Adrenal gland (tissue), 12 donors: ENCODE data around the gene AGER. TPM values are rescaled to one million over a fixed set of nuclear protein-coding genes. Genes with fewer than 3 reads are reported as not detected.

ENCODE experiments used
- DNase-seq, 7 donors: peaks; one replicate each; pipeline ENCODE4 v3.0.0-alpha.2; 2019 to 2020
- H3K27ac ChIP-seq, 5 donors: fragments of 200-600 bp; sonication (generic) in 4 of 5; 1 replicate in 3 of 5; 2 replicates in 2 of 5; pipeline versions ENCODE4 v1.5.1 to v1.8.0; 2016 to 2020; ENCODE audit warnings: mild to moderate bottlenecking in 1 of 5
- H3K27me3 ChIP-seq: fragments of 200-600 bp; 2 replicates; pipeline ENCODE4 v1.8.0; 2021
- H3K36me3 ChIP-seq, 2 donors: fragments of 200-600 bp; replicated peaks in 1 of 2; 1 replicate in 1 of 2; 2 replicates in 1 of 2; pipeline versions ENCODE4 v1.5.1 to v1.8.0; 2018 to 2022
- H3K4me1 ChIP-seq, 2 donors: fragments of 200-600 bp; replicated peaks in 1 of 2; 1 replicate in 1 of 2; 2 replicates in 1 of 2; pipeline versions ENCODE4 v1.5.1 to v1.8.0; 2018 to 2021
- H3K4me3 ChIP-seq, 4 donors: fragments of 200-600 bp; sonication (generic) in 3 of 4; one replicate each; pipeline ENCODE4 v1.5.1; 2016 to 2018
- H3K9me3 ChIP-seq, 3 donors: fragments of 200-600 bp; sonication (generic) in 1 of 3; replicated peaks in 1 of 3; 1 replicate in 2 of 3; 2 replicates in 1 of 3; pipeline versions ENCODE4 v1.5.1 to v1.8.0; 2016 to 2021
- POLR2A ChIP-seq, 2 donors: fragments of 450-650 bp; IDR thresholded peaks; one replicate each; pipeline ENCODE4 v1.6.1; 2017; ENCODE audit warnings: antibody characterized with exemption in 2 of 2, mild to moderate bottlenecking in 2 of 2, moderate library complexity in 1 of 2
- WGBS, 4 donors: extraction: QIAGEN DNeasy Blood & Tissue Kit in 2 of 4; methylation state at CpG; one replicate each; pipeline versions ENCODE4 v1.1.5 to v1.1.7; 2013 to 2017; 5-methylcytosine and 5-hydroxymethylcytosine counted together
- intact Hi-C, 2 donors: fragments of 100-400 bp; cut with DNase I; formaldehyde crosslinking; loops; one replicate each; pipeline versions ENCODE4 v1.14.1 to v1.15.0; 2022 to 2023
- polyA plus RNA-seq, 3 donors: library from polyadenylated mRNA; stranded (reverse); fragments of 200-250 nt in 2 of 3; fragments of 350-450 nt in 1 of 3; fragmentation: Illumina TruSeq in 1 of 3; extraction: RNeasy Lipid Tissue Mini Kit (QIAGEN cat#74804) in 1 of 3; gene quantifications; one replicate each; pipeline ENCODE4 v1.2.3, GENCODE V29; 2013 to 2014
- total RNA-seq, 9 donors: library from RNA; depleted of rRNA in 4 of 9; stranded (reverse); fragments of >200 nt in 4 of 9; fragments of 120-200 nt in 1 of 9; fragmentation: NEBNext Ultra II Directional in 1 of 9; extraction: Animal tissue kit (Norgen Biotek cat#: 25700) in 1 of 9; gene quantifications; one replicate each; pipeline versions ENCODE4 v1.1.0 to v1.2.4, GENCODE V29; 2013 to 2023
- TF ChIP-seq, protein P1 (sequence below), 6 experiments: fragments of 450-650 bp in 4 of 6; fragments of 200-600 bp in 2 of 6; sonication (generic) in 1 of 6; IDR thresholded peaks; 1 replicate in 5 of 6; 2 replicates in 1 of 6; pipeline versions ENCODE4 v1.5.1 to v1.8.0; 2016 to 2021; ENCODE audit warnings: antibody characterized with exemption in 6 of 6, mild to moderate bottlenecking in 2 of 6, moderate library complexity in 1 of 6
- donor health status: healthy with polysubstance abuse.
- donor health status: Bipolar disorder and iron deficiency.
- donor health status: DM: yes; HTN: yes; CAD: no.
- donor health status: DM: no; HTN: no; CAD: no.
- donor health status: DM: no; HTN: no; CAD: no.
- donor health status: DM: yes; HTN: yes; CAD: no.

AGER gene
- total and polyA plus RNA-seq, 12 donors = 1.4 to 63.9 (median 3.4) TPM; not detected in 1

DNA sequence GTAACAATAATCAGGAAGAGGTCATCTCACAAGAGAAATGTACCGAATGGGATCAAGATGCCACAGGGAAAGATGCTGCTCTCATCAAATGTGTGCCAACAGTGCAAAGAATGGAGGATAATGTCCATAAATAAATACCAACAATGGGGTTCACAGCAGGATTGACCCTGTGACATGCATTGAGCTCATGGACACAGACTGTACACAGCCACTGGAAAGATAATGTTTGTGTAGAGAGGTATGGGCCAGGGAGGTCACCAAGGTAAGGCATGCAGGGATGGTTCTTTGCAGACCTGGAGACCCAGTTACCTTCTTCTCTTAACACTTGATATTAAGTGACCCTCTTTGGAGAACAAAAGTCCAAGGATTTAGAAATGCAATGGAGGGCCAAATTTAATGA, 9.6 kb downstream of the AGER start:
- Histone ChIP-seq H3K4me3 (no peak overlapping the region), H3K9me3 (no peaks in the 10 kb centered on the region), H3K36me3 (peaks cover 0 to 16% of the 10 kb centered on the region in 2 donors), H3K27ac (no peak overlapping the region), H3K27me3 (no peaks in the 10 kb centered on the region), H3K4me1 (peaks cover 32 to 38% of the 10 kb centered on the region in 2 donors)
- no peak for DNase-seq
- TF ChIP-seq, protein P1, sequence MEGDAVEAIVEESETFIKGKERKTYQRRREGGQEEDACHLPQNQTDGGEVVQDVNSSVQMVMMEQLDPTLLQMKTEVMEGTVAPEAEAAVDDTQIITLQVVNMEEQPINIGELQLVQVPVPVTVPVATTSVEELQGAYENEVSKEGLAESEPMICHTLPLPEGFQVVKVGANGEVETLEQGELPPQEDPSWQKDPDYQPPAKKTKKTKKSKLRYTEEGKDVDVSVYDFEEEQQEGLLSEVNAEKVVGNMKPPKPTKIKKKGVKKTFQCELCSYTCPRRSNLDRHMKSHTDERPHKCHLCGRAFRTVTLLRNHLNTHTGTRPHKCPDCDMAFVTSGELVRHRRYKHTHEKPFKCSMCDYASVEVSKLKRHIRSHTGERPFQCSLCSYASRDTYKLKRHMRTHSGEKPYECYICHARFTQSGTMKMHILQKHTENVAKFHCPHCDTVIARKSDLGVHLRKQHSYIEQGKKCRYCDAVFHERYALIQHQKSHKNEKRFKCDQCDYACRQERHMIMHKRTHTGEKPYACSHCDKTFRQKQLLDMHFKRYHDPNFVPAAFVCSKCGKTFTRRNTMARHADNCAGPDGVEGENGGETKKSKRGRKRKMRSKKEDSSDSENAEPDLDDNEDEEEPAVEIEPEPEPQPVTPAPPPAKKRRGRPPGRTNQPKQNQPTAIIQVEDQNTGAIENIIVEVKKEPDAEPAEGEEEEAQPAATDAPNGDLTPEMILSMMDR (IDR thresholded peaks at IDR 0.05) = no peak
- TF ChIP-seq POLR2A (IDR thresholded peaks at IDR 0.05) = no peak
- intact Hi-C loops = no loop called here
- WGBS, 4 donors = 79 to 93% (median 89%) methylated on average over 1 of the region's 1 CpG

DNA sequence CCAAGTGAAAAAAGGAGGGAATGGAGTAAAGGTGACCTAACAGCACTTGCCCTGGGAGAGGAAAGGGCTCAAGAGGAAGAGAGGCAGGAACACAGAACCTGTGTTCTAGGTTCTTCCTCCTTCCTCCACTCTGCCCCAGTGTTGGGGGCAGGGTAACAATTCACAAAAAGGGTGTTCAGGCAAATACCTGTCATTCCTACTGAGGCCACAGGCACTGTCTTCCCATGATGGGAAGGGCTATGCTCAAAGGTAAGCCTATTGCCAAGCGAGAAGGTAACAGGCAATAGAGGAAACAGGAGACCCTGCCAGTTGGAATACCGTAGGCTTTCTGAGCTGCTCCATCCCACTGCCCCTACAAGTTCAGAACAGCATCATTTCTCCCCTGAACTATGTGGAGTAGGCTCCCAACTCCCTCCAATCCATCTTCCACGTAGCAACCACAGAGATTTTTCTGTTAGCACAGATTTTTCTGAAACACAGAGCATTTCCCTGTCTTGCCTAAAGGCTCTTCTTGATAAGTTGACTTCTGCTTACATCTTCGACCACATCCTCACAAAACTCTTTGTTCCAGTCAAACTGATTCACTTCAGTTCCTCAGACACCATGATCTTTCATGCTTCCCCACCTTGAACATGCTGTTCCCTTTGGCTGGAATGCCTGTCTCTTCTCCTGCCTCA, 10.9 kb downstream of the AGER start:
- Histone ChIP-seq H3K27ac (no peak overlapping the region), H3K27me3 (no peaks in the 10 kb centered on the region), H3K36me3 (peaks cover 0 to 22% of the 10 kb centered on the region in 2 donors), H3K4me1 (peaks cover 23 to 31% of the 10 kb centered on the region in 2 donors), H3K9me3 (no peaks in the 10 kb centered on the region), H3K4me3 (no peak overlapping the region)
- WGBS, 4 donors = 72 to 86% (median 79%) methylated on average over 4 of the region's 4 CpGs
- TF ChIP-seq POLR2A (IDR thresholded peaks at IDR 0.05) = no peak
- TF ChIP-seq, protein P1 (IDR thresholded peaks at IDR 0.05) = no peak
- intact Hi-C loops = no loop called here
- DNase-seq = no peak

DNA sequence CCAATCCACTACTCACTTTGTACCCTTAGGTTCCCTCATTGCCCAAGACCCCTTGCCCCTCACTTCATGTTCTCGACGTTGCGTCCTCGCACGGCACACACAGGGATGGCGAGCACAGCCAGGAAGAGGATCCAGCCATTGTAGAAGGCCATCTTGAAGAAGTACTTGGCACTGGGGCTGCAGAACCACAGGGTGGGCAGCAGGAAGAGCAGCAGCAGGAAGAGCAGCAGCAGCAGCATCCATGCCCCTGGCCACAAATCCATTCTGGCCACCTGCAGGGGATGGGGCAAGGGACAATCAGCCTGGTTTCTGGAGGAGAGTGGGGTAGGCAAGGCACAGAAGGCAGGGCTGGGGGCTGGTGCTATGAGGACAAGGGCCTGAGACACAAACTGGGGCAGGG, 12.8 kb downstream of the AGER start:
- peaks cover 0 to 41% of the 10 kb centered on the region in 2 donors for H3K36me3 ChIP-seq
- no peak for DNase-seq

DNA sequence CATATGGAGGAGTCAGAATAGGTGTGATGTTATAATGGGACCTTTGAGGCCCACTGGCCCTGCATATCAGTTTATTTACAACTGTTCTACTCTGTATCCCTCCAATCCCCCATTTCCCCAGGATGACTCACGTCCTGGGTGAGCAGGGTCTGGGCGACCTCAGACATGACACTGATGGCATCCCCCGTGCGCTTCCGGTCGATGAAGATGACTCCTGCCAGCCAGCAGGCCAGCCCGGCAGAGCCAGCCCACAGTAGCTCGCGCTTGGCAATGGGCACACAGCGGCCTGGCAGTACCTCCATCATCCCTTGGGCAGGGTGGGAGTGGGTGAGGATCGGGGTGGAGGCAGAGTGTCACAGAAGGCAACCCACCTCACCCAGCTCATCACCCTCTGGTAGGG, 13.8 kb downstream of the AGER start:
- Histone ChIP-seq H3K9me3 (no peaks in the 10 kb centered on the region), H3K27ac (no peak overlapping the region), H3K36me3 (peaks cover 0 to 41% of the 10 kb centered on the region in 2 donors), H3K4me3 (no peak overlapping the region), H3K4me1 (peaks cover 6 to 15% of the 10 kb centered on the region in 2 donors), H3K27me3 (no peaks in the 10 kb centered on the region)
- intact Hi-C loops = no loop called here
- 91 to 97% (median 94%) methylated on average over 8 to 11 of the region's 11 CpGs for WGBS, 4 donors
- DNase-seq = no peak
- TF ChIP-seq, protein P1 (IDR thresholded peaks at IDR 0.05) = no peak
- no peak for TF ChIP-seq POLR2A (IDR thresholded peaks at IDR 0.05)

More for the DNA sequence above, 12.8 kb downstream of the AGER start:
- Histone ChIP-seq H3K4me3 (no peak overlapping the region), H3K27me3 (no peaks in the 10 kb centered on the region), H3K27ac (no peak overlapping the region), H3K4me1 (peaks cover 11 to 18% of the 10 kb centered on the region in 2 donors), H3K9me3 (no peaks in the 10 kb centered on the region)
- intact Hi-C loops = no loop called here
- WGBS, 4 donors = 94 to 97% (median 95%) methylated on average over 6 of the region's 6 CpGs
- TF ChIP-seq, protein P1 (IDR thresholded peaks at IDR 0.05) = no peak
- no peak for TF ChIP-seq POLR2A (IDR thresholded peaks at IDR 0.05)
